ENCODE results near the gene S100A6.

DNA sequence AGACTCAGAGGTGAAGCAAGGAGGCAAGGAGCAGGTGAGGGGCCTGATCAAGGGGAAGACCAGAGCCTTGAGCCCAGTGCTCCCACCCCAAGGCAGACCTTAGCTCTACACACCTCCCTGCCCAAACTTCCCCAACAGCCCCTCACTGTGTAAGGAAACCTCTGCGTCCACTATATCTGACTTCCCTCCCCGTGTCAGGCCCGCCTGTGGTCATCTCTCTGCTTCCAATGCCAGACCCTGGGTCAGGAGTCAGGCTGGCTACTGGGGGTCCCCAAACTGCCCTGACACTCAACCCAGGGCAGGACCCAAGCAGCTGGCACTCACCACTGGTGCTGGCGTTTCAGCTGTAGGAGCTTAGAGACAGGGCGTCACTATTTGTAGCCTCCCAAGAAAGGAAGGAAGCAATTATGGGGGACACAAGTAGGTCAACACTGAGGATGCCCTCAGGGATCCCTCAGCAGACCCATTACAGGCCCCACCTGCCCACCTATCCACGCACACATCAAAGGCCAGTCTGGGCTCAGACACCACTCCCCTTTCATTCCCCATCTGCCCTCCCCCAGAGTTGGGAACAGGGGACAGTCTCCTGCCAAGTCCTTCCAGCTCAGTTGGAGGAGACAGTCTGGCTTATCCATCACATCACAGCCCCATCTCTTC lies 14.1 kb upstream of the S100A6 start:
- TF ChIP-seq POLR2A (IDR thresholded peaks at IDR 0.05) (no peak), POLR2AphosphoS5 (IDR thresholded peaks at IDR 0.05) (no peak), EP300 (IDR thresholded peaks at IDR 0.05) (no peak)
- TF ChIP-seq, protein P1, sequence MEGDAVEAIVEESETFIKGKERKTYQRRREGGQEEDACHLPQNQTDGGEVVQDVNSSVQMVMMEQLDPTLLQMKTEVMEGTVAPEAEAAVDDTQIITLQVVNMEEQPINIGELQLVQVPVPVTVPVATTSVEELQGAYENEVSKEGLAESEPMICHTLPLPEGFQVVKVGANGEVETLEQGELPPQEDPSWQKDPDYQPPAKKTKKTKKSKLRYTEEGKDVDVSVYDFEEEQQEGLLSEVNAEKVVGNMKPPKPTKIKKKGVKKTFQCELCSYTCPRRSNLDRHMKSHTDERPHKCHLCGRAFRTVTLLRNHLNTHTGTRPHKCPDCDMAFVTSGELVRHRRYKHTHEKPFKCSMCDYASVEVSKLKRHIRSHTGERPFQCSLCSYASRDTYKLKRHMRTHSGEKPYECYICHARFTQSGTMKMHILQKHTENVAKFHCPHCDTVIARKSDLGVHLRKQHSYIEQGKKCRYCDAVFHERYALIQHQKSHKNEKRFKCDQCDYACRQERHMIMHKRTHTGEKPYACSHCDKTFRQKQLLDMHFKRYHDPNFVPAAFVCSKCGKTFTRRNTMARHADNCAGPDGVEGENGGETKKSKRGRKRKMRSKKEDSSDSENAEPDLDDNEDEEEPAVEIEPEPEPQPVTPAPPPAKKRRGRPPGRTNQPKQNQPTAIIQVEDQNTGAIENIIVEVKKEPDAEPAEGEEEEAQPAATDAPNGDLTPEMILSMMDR (IDR thresholded peaks at IDR 0.05): no peak

Measured in gastroesophageal sphincter (tissue), 3 donors.